NOMO-1 (cell line): ENCODE results near the gene SLC5A4.

Source experiments
- DNase-seq, 2 experiments: peaks; one replicate each; lab custom pipeline; 2025; ENCODE audit not compliant: unreplicated experiment in 2 of 2; lab: John Stamatoyannopoulos, UW

Gene SLC5A4

DNA sequence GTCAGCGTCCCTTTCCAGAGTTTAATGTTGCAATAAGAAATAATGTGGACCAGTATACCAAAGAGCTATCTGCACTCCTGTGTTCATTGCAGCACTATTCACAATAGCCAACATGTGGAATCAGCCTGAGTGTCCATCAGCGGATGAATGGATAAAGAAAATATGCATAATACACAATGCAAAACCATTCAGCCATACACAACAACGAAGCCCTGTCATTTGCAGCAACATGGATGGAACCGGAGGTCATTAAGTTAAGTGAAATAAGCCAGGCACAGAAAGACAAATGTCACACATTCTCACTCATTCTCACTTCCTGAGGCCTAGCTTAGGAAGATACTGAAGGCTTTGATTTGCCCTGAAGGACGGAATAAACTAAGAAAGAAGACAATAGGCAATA, 22.1 kb downstream of the SLC5A4 start:
- no peak for DNase-seq

DNA sequence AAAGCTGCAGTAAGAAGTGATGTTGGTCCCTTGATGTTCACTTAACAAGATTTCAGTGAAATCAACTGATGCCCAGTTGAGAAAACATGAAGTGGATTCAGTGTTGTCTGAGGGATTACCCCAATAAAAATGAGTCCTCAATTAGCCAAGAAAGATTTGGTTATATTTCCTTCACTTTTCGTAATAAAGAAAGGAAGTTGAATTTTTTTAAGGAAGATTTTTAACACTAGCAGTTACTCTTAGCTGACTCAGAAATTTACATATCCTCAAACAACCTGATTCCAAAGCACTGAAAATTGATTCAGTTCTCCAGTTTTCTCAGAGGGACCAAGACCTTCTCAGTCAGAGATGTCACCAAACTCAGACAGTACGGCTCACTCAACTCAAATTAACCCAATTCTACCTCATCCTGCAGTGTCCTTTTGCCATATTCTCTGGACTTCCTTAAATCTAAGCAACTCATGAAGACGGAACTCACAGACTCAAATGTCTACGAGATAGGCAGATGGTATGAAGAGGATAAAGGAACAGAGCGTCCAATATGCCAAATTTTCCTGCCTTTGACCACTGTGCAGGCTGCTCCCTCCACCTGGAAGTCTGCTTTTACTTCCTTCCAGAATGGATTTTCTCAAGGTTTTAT, 22.8 kb downstream of the SLC5A4 start:
- DNase-seq = peak in 1 of 2 experiments; percentile 68

DNA sequence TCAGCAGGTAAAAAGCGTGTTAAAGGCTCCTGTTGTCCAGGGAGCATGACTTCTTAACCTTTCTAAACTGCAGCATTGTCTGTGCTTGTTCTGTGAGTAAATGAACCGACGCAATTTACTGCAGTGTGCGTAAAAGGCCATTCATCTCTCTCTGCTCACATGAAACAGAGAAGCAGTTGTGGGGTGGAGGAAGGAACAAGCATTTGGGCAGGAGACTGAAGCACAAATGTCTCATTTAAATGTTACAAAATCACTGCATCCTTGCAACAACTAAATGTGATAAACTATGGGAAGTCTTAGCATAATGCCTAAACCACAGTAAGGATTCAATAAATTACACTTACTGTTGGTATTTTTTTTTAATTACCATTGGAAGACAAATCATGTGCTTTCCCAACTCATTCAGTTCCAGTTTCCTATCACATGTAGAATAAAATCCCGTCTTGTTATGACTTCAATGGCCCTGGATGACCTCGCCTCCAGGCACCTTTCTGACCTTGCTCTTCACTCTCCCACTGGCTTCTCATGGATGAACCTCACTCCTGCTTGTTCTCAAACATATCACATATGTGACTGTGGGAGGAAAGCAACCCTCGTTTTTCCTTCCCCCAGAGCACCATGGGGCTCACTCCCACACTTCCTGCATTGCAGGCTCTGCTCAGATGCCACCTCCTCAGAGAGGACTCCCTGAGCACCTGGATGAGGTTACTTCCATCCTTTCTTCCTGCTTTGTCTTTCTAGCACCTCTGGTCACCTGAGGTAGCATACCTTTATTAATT, 28.6 kb downstream of the SLC5A4 start:
- peak; percentile 45 to 68 for DNase-seq

DNA sequence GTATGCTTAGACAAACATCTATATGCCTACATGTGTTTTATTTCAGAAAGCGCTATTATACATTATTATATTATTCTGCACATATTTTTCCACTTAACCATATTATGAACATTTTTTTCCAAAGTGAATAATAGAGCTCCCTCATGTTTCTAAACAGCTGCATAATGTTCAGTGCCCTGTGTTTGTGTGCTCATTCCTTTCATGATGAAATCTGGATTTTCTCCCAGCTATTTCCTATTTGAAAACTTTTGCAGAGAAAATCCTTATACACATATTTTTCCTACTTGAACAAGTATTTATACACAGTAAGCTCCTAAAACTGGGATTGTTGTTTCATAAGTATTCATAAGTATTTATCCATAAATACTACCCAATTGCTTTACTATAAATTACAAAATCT, 32.2 kb downstream of the SLC5A4 start:
- no peak for DNase-seq

DNA sequence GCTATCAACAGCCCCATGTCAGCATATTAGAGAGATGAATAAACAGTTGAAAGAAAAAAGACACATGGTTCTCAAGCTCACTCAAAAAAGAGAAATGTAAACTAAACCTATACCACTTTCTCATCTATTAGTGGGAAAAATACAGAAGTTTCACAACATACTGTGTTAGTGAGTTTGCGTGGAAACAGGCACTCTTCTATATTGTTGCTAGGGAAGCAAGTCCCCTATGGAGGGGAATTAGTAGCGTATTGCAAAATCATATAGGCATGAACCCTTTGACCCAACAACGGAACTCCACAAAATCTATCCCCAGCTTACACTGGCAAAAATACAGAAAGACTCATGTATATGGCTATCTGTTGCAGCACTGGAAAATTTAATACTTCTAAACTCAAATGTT, 36.1 kb downstream of the SLC5A4 start:
- DNase-seq = peak; percentile 69 to 96

DNA sequence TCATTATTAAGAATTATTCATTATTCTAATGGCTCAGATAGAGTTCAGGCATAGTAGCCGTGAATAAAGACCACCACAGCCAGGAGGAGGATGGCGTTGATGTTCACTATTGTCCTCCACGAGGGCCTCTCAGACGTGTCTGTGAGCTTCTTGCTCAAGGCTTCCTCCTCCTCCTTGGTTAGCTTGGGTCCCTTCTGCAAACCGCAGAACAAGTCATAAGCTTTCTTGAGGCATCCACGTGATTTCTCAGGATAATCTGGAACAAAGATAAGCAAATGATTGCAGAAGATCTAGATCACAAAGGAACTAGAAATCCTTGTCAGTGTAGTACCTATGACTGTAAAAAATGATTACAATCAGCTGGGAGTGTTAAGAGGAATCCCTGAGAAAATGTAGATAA, 36.7 kb downstream of the SLC5A4 start:
- DNase-seq = peak; percentile 82 to 92

DNA sequence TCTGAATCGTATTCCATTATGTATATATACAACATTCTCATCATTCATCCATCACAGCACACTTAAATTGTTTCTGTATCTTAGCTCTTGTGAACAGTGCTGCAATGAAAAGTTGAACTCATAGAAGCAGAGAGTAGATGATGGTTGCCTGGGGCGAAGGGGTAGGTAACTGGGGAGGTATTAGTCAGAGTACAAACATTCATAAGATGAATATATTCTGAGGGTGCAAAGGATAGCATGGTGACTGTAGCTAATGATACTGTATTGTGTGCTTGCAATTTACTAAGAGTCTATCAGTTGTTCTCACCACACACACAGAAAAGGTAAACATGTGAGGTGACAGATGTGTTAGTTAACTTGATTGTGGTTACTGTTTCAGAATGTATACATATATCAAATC, 37.7 kb downstream of the SLC5A4 start:
- no peak for DNase-seq

DNA sequence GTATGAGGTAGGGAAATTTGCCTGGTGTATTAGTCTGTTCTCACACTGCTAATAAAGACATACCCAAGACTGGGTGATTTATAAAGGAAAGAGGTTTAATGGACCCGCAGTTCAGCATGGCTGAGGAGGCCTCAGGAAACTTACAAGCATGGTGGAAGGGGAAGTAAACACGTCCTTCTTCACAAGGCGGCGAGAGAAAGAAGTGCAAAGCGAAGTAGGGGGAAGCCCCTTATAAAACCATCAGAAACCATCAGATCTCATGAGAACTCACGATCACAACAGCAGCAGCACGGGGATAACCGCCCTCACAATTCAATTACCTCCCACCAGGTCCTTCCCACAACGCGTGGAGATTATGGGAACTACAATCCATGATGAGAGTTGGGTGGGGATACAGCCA, 38.2 kb downstream of the SLC5A4 start:
- no peak for DNase-seq

DNA sequence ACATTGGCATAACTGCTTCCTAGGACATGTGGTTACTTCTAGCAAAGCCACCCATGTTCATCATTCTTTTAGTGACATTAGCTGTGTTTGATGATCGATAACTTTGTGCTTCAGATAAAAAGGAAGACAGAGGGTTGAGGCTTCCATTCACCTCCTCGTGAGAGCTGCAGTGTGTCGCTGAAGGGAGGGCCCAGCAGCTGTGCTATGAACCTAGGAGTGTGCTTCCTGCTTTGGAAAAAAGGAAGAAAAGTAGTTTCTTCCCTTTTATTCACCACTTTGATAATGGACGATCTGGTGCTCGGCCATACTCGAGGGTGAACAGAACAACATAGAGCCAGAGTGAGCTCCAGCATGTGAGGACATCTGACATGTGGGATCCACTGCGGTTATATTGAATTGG, 44.1 kb downstream of the SLC5A4 start:
- DNase-seq = no peak

DNA sequence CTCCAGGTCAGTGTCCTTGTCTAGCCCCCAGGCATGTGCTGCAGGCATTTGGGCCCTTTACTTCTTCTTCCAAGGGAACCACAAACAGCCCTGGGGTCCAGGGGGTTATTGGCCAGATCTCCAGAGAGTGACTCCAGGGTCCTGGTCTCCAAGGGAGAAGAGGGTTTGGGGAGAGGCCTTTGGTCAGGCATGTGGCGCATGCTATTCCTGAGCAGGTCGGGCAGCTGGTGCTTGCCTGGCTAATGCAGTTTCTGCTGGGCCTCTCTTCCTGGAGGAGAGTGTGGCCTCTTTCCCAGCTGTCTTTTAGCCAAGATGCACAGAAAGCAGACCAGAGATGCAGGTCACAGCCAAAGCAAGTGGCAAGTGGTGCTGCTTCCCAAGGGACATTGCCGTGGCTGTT, 46.5 kb downstream of the SLC5A4 start:
- DNase-seq = no peak

DNA sequence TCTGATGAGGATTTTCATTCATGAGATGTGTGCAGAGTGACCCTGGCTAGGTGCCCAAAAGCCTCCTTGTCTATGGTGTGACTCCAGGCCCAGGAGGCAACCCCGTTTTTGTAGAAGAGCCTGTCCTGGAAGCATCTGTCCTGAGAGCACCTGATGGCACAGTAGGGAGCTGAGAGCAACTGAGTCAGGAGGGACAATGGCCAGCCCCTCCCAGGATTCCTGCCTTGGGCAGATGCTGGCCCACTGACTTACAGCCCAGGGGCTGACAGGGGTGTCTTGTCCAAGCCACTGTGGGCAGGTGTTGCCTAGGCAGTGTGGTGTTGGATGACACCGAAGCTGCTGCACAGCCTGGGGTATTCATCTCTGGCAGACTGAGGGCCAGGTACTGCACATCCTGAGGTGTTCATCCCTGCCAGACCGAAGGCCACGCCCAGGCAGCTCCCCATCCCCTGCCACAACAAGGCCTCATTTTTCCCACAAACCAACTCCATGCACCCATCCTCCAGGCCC, 47.1 kb downstream of the SLC5A4 start:
- DNase-seq = no peak

DNA sequence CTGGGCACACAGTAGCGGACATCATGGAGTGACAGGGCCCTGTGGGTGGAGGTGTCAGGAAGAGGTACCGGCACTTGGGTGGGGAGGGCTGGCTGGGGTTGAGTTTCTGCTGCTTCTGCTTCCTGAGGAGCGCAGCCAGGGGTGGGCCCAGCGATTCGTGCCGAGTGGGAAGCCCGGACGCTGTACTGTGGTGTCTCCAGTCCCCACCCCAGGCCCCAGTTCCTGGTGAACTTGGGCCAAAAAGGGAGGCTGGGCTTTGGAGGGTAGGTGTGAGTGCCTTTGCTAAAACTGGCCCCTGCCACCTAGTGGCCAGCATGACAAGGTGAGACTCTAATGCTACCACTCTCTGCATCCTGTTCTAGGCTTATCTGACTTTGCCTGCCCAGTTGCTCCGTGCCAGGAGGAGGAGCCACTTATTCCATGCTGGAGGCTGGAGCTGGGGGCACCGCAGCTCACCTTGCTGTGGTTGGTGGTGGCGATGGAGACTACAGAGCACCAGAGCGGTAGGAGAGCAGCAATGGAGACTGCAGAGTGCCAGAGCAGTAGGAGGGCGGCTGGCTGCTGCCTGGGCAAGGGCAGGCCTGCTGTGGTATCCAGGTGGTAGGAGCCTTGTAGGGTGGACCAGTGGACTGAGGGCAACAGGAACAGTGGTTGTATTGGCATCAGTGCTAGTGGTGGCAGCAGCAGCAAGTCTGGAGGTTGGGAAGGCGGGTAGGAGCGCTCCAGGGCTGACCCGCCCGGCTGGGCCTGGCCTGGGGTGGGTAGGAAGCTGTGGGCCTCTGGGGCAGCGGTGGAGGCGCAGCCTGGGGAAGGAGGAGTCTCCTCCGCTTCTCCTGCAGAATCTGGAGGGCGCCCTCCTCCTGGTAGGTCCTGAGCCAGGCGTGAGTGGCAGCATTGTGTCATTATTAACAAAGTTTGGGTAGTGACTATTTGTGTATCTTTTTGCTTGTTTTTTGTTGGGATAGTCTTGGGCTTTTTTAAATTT, 48.1 kb downstream of the SLC5A4 start:
- peak; percentile 37 to 62 for DNase-seq

DNA sequence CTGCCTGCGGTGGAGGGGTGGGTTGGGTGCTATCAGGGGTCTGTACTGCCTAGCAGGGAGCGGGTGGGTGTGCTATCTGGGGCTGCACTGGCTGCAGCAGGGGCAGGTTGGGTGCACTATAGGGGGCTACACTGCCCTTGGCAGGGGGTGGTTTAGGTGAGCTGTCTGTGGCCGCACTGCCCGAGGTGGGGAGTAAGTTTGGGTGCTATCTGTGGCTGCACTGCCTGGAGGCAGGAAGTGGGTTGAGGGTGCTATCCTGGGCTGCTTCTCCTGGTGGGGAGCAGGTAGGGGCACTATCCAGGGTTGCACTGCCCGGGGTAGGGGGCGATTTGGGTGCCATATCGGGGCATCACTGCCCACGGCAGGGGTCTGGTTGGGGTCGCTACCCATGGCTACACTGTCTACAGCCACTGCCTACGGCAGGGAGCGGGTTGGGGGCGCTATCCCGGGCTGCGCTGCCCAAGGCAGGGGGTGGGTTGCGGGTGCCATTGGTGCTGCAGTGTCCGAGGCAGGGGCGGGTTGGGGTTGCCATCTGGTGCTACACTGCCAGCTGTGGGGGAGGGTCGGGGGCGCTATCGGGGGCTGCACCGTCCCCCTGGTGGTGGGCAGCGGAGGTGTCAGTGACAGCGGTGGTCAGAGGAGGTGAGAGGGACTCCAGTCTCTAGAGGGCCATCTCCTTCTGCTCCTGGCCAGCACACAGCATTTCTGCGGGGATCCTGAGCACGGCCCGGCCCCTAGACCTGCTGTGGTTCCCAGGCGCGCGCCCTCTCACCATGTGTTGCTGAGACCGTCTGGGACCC, 49.0 kb downstream of the SLC5A4 start:
- DNase-seq = no peak

DNA sequence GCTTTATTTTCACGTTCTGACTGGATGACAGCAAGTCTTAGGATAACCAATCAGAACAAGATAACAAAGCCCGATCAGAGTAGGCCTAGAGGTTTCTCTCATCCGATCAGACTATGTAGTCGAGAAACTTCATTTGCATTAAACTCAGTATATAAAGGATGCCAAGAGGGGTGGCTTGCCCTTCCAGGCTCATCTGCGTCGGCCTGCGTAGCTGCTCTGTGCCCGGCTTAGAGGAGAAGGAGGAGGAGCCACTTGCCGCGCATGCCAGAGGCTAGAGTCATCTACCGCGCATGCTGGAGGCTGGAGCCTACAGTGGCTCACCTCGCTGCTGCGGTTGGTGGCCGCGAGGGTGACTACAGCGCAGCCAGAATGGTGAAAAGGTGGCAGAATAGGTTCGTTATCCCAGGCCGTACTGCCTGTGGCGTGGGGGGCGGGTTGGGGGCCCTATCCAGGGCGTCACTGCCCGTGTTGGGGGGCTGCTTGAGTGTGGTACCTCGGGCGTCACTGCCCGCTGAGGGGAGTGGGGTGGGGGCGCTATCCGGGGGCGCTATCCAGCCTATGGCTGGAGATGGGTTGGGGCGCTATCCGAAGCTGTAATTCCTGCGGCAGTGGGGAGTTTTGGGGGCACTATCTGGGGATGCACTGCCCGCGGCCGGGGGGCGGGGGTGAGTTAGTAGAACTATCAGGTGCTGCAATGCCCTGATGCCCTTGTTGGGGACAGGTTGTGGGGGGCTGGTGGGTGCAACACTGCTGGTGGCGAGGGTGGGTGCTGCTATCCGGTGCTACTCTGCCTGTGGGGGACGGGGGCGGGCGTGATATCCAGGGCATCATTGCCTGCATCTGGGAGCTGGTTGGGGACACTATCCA, 50.1 kb downstream of the SLC5A4 start, which contains the start of gene RFPL2:
Gene RFPL2, minus strand, starts transcription at position 218 of the 867 bp plus-strand sequence. CDS start 2,622 bp downstream, outside the sequence.
- DNase-seq = peak; percentile 44 to 61

DNA sequence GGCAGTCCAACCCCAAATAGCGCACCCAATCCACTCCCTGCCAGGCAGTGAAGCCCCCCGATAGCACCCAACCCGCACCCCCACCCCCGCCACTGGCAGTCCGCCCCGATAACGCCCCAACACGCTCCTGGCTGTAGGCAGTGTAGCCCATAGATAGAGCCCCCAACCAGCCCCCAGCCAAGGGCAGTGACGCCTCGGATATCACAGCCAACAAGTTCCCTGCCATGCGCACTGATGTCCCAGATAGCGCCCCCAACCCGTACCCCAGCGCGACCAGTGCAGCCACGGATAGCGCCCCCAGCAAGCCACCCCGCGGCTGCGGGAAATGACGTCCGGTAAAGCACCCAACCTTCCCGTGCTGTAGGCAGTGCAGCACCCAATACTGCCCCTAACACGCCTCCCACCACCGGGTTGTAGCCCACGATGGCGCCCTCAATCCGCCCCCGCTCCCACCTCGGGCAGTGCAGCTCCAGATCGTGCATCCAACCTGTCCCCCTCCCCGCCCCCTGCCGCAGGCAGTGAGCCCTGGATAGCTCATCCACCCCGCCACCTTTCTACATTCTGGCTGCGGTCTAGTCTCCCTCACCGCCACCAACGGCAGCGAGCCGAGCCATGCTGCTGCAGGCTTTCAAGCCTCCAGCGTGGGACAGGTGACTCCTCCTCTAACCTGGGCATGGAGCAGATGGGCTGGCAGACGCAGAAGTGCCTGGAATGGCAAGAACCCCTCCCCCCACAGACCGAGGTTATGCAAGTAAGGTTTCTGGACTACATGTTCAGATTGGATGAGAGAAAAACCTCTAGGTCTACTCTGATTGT, 50.9 kb downstream of the SLC5A4 start:
- DNase-seq = no peak

DNA sequence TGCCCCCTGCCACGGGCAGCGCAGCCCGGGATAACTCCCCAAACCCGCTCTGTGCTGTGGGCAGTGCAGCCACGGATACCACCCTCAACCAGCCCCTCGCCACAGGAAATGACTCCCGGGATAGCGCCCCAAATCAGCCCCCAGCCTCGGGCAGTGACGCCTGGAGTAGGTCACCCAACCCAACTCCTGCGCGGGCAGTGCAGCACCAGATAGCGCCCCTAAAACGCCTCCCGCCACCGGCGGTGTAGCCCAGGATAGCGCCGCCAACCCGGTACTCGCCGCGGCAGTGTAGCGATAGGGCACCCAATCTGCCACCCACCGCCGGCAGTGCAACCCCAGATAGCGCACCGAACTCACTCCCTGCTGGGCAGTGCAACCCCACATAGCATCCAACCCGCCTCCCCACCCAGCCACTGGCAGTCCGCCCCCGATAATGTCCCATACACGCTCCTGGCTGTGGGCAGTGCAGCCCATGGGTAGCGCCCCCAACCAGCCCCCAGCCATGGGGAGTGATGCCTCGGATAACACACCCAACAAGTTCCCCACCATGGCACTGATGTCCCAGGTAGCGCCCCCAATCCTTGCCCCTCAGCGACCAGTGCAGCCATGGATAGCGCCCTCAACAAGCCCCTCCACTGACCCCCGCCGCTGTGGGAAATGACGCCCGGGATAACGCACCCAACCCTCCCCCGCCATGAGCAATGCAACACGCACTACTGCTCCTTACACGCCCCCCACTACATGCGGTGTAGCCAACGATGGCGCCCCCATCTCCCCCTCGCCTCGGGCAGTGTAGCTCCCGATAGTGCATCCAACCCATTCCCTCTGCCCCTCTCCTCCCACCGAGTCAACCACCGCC, 51.7 kb downstream of the SLC5A4 start:
- no peak for DNase-seq

DNA sequence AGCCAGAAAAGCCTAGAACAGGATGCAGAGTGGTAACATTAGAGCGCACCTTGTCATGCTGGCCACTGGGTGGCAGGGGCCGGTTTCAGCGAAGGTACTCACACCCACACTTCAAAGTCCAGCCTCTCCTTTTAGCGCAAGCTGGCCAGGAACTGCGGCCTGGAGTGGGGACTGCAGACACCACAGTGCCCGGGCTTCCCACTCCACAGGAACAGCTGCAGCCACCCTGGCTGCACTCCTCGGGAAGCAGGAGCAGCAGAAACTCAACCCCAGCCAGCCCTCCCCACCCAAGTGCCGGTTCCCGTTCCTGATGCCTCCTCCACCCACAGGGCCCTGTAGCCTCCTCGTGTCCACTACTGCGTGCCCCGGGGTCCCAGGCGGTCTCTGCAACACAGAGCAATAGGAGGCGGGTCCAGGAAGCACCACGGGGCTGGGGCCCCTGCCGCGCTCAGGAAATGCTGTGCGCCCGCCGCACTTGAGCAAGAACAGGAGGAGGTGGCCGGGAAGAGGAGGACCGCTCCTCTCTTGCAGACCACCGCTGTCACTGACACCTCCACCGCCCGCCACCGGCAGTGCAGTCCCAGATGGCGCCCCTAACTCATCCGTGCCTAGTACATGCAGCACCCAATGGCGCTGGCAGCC, 52.5 kb downstream of the SLC5A4 start:
- peak; percentile 58 to 74 for DNase-seq
